Activated T-helper 1 cell treated with Interleukin-2 at 50 U/mL for 16 hours (primary cell): ENCODE results near the gene STAG1.
"Not testable (repeated sequence)": the region's sequence is repeated elsewhere in the genome, so short reads cannot be mapped to it uniquely, and the experiment has no call there.

Experiments
- DNase-seq: peaks from one replicate; pipeline ENCODE4 v3.0.0-alpha.2; 2020; ENCODE audit warnings: low read depth

The STAG1 gene

GRCh38 chr3:136586580-136586979 is 165.6 kb downstream of the STAG1 start:
- DNase-seq = no peak

DNA sequence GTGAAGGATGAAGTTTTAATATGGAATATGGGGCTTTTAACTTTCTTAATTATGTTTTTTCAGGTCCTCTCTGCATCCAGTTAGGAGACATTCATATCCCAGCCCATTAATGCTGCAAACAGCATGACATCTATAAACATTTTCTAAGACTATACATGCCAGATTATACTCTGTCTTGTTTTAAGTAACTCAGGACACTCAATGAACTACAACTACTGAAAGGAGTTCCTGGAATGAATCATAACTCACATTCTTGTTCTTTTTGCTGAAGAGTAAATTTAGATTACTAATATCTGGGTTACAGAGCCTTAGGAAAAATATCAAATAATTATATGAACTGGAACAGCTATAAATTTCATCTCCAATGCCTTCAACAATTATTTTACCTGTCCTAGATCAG is 167.4 kb downstream of the STAG1 start:
- DNase-seq = no peak

DNA sequence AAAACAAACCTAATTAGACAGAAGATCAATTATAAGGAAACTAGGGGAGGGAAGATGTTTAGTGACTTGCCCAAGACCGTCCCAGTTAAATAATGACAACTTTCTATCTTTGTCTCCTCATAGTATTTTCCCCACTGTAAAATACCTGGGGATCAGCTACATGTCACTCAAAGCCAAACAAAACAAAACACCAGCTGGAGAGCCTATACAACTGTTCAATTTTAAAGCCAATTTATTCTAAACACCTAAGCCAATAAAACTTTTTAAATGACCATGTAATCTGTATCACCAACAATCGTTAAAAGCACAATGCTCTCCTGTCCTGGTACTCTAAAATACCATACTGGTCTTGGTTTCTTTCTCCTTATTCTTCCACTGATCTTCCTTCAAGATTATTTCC is 168.4 kb downstream of the STAG1 start:
- DNase-seq = no peak

GRCh38 chr3:136577791-136578190 is 174.4 kb downstream of the STAG1 start:
- DNase-seq = no peak

GRCh38 chr3:136576279-136577009 is 175.7 kb downstream of the STAG1 start:
- DNase-seq = no peak

DNA sequence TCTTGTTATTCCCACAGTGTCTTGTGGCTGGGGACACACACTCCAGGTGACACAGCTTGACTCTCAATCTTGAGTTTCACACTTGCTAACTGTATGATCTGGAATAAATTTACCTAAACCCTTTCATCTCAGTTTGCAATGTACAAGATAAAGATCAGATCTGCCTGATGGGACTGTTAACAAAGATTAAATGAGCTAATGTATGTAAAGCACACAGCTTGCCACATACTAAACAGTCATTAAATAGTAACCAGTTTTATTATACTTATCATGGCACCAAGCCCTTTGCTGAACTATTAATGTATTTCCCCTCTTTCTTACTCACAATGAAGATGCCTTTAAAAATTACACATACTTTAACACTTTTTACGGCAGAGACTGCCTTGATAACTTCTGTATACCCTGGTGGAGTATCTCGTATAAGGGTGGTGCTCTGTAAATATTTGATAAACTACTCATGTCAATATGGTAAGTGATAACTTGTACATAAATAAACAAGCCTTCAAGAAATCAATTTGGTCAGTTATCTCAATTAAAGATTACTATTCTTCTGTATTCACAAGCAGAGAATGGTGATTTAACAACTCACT is 184.5 kb downstream of the STAG1 start:
- DNase-seq = no peak

DNA sequence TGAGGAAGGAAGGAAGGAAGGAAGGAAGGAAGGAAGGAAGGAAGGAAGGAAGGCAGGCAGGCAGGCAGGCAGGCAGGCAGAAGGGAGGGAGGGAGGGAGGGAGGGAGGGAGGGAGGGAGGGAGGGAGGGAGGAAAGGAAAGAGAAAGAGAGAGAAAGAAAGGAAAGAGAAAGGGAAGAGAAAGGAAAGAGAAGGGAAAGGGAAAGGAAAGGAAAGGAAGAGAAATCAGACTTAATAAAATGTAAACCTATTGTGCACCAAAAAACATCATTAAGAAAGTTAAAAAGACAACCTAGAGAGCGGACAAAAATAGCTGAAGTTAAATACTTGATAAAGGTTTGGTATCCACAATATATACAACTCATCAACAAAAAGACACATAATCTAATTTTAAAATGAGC is 187.2 kb downstream of the STAG1 start:
- DNase-seq = not testable (repeated sequence)

GRCh38 chr3:136562026-136562425 is 190.2 kb downstream of the STAG1 start:
- DNase-seq = no peak

- DNase-seq = no peak
These were observed 192.3 kb downstream of the STAG1 start for GRCh38 chr3:136559896-136560295.

DNA sequence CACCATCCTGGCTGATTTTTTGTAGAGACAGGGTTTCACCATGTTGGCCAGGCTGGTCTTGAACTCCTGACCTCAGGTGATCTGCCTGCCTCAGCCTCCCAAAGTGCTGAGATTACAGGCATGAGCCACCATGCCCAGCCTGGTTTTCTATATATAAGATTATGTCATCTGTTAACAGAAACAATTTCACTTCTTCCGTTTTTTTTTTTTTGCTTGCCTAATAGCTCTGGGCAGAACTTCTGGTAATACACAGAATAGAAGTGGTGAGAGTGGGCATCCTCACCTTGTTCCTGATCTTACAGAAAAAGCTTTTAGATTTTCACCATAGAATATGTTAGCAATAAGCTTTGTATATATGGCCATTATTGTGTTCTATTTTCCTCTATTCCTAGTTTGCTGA is 202.7 kb downstream of the STAG1 start:
- not testable (repeated sequence) for DNase-seq

GRCh38 chr3:136547293-136547692 is 204.9 kb downstream of the STAG1 start:
- no peak for DNase-seq

DNA sequence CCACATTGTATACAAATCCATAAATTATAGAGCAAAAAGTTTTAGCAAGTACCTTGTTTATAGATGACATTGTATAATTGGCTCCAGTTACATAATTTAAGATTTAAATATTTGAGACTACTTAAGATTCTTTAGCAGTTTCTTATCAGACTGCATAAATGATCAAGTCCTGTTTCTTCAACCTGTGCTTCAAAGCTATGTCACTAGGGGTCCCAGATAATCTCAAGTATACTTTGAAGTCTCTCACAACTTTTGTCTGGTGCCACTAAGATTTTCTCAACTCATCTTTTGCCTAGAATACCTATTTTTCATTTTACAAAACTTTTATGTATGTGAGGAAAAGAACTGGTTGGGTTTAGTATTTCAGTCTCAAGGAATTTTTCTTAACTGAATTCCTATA is 205.5 kb downstream of the STAG1 start:
- no peak for DNase-seq

DNA sequence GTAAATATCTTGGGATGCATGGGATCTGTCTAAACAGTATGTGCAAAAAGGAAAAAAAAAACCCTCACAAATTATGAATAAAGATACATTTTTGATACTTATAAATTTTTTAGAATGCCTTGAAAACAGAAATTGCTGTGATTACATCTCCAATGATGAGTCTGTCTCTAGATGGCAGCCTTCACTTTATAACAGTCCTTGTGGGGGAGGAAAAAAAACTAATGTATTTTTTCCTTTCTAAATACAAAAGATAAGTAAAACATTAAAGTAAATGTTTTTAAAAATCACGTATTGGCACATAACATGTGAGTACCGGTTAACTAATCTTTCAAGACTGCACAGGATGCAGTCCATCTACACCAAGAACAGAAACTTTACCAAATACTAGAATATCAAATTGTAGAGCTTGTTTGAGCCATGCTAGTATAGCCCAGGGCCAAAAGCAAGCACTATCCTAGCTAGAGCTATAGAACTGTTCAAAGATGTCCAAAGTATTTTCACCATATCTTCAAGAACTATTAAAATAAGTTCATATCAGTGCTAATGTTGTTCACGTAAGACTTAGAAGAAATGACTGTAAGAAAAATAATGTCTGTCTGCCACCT is 206.4 kb downstream of the STAG1 start:
- no peak for DNase-seq

DNA sequence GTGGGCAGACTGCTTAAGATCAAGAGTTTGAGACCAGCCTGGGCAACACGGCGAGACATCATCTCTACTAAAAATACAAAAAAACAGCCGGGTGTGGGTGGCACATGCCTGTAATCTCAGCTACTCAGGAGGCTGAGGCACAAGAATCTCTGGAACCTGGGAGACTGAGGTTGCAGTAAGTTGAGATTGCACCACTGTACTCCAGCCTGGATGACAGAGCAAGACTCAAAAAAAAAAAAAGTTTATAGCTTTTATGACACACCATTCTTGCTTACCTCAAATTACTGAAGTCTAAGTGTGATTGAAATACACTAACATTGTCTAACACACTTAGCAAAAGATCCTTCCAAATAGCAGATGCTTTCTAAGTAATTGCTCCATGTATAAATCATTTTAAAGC is 207.6 kb downstream of the STAG1 start:
- DNase-seq = no peak

DNA sequence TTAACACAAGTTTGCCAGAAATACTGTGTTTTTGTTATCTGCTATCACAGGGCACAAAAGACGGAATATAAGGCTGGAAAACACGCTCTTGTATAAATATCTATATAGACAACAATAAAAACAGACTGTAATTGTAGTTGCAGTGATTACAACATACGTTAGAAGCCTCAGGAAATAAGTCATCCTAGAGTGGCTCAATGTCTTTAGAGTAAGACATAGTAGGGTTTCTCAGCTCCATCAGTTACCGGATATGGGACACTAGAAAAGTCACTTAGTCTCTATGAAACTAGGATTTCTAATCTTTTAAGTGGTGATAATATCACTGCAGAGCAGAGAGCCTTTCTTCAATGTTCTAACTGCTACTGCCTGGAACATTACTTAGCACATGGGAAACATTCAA is 208.8 kb downstream of the STAG1 start:
- no peak for DNase-seq

DNA sequence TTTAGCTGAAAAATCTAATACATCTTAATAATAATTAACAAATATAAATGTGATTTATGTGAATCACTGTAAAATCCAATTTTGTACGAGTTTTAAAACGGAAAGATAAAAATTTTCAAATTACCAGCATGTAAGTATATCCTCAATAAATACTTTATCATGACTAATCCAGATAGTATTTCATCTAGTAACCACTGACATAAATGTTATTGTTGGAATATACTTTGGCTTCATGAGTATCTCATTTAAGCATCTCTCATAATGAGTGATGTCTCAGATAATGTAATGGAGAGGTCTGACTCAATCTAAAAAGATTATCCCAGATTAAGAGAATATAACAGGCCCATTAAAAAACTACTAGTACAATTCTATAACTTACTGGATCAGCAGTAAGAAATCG is 216.3 kb downstream of the STAG1 start:
- no peak for DNase-seq

DNA sequence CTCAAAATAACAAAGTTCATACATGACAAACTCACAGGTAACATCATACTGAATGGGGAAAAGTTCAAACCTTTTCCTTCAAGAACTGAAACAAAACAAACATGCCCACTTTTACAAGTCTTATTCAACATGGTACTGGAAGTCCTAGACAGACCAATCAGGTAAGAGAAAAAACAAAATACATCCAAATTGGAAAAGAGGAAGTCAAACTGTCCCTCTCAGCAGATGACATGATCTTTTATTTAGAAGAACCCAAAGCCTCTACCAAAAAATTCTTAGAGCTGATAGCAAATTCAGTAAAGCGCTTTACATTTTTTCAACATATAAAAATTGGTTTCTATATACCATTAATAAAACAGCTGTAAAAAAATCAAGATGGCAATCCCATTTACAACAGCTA is 219.4 kb downstream of the STAG1 start:
- no peak for DNase-seq

GRCh38 chr3:136518102-136518501 is 234.1 kb downstream of the STAG1 start:
- DNase-seq = no peak

GRCh38 chr3:136516656-136517055 is 235.5 kb downstream of the STAG1 start:
- no peak for DNase-seq

DNA sequence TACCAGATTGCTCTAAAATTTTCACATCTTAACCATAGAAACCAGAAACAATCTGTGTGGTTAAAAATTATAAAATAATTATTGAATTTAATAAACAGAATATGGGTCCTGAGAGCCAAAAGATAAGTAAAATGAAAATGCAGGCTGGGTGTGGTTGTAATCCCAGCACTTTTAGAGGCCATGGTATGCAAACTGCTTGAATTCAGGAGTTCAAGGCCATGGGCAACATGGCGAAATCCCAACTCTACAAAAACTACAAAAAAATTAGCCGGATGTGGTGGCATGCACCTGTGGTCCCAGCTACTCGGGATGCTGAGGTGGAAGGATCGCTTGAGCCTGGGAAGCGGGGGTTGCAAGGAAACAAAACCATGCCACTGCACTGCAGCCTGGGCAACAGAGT is 236.1 kb downstream of the STAG1 start:
- DNase-seq = no peak

- not testable (repeated sequence) for DNase-seq
These were observed 237.6 kb downstream of the STAG1 start for GRCh38 chr3:136514533-136514932.

- no peak for DNase-seq
These were observed 238.8 kb downstream of the STAG1 start for GRCh38 chr3:136513367-136513766.

DNA sequence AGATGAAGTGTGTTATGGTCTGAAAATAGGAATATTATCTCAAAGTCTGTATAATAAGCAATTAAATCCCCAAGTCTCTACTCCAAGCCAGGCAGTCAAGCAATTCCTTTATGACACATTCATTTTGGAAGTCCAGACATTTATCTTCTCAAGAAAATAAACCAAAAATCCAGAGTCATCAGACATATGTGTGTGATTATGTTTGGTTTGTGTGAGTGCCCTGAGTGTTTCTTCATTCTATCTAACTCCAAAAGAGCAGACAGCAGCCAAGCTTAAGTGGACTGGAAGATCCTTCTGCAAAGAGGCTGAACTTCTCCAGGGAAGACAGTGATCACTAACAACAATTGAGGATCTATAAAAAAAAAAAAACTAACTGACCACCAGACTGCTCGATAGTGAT is 239.8 kb downstream of the STAG1 start:
- no peak for DNase-seq

GRCh38 chr3:136505676-136506075 is 246.5 kb downstream of the STAG1 start:
- DNase-seq = no peak
